ENCODE measurements around the gene USP13.

USP13 gene

GRCh38 chr3:179706233-179706632 is 53.4 kb downstream of the USP13 start:
- TF ChIP-seq CTCF (IDR thresholded peaks at IDR 0.05; ENCODE audit: control insufficient read depth, extremely low read depth, insufficient read depth) = no peak
- no peak overlapping the region for H3K4me3 ChIP-seq (ENCODE audit: low read depth, low read length)
- no peak for DNase-seq (ENCODE audit: low read depth)

DNA sequence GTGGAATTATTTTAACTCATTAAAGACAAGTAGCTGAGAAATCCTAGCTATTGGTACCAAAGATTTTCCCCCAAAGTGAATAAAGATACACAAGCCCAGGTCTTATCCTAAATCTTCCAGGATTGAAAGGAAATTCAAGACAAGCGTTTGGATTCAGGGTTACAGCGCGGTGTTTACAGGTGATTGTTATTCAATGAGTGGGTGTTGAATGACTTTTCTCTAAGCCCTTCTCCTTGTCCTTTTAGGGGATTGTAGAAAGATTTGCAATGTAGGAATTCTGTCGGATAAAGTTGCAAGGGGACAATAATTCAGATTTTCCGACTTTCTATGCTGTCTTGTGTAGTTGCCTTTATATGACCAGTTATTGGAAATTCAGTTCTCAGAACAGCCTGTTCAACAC is 57.2 kb downstream of the USP13 start:
- DNase-seq (ENCODE audit: low read depth) = no peak
- no peak for TF ChIP-seq CTCF (IDR thresholded peaks at IDR 0.05; ENCODE audit: control insufficient read depth, extremely low read depth, insufficient read depth)

DNA sequence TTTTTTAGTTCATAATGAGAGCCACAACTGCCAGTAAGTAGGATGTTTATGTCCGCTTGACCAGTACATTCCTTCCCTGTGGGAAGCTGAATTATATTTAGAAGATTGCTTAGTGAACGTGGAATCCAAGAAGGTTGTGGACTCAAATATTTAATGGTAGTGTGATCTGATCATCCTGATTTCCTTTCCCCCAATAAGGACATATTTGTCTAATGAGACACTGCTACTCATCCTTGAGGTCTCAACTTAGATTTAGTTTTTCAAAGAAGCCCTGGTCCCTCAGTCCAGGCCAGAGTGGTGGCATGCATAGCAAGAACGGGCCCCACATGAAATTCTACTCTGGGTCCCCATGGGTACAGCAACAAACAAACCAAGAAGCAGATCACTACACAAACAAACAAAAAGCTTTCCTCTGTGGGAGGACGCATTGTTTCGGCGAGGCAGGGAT is 60.8 kb downstream of the USP13 start:
- H3K4me3 ChIP-seq (ENCODE audit: low read depth, low read length) = no peak overlapping the region
- TF ChIP-seq CTCF (IDR thresholded peaks at IDR 0.05; ENCODE audit: control insufficient read depth, extremely low read depth, insufficient read depth) = no peak
- peak; percentile 50 for DNase-seq (ENCODE audit: low read depth)

More for the DNA sequence above, 57.2 kb downstream of the USP13 start:
- H3K4me3 ChIP-seq (ENCODE audit: low read depth, low read length) = no peak overlapping the region

DNA sequence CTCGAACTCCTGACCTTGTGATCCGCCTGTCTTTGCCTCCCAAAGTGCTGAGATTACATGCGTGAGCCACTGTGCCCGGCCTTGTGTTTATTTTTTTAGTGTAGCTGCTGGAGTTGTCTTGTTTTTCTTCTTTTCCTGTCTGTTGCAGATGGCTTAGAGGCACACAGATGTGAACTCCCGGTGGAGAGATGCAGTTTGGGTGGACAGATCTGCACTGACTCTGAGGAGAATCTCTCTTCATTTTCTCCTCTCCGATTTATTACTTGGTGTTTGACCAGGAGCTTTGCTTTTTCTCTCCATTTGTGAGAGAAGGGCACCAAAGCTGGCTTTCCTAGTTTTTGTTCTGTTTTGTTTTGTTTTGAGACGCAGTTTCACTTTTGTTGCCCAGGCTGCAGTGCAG is 62.7 kb downstream of the USP13 start:
- no peak overlapping the region for H3K4me3 ChIP-seq (ENCODE audit: low read depth, low read length)
- TF ChIP-seq CTCF (IDR thresholded peaks at IDR 0.05; ENCODE audit: control insufficient read depth, extremely low read depth, insufficient read depth) = no peak
- DNase-seq (ENCODE audit: low read depth) = no peak

DNA sequence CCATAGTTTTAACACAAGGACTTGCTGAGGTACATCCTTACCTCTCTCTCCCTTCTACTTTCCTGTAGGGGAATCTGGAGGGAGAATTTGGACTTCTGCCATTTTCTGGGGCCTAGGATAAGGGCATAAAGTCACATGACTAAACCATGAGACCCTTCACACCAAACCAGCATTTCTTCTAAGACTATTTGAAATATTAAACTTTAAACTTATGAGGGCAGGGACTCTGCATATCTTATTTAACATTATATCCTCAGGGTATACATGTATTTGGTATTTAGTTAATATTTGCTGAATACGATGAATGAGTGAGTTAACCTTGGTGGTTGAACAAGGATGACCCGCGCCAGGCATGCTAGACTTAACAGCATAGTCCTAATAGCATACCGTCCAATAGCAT is 63.4 kb downstream of the USP13 start:
- TF ChIP-seq CTCF (IDR thresholded peaks at IDR 0.05; ENCODE audit: control insufficient read depth, extremely low read depth, insufficient read depth) = no peak
- no peak overlapping the region for H3K4me3 ChIP-seq (ENCODE audit: low read depth, low read length)
- DNase-seq (ENCODE audit: low read depth) = no peak

GRCh38 chr3:179716811-179717210 is 64.0 kb downstream of the USP13 start:
- TF ChIP-seq CTCF (IDR thresholded peaks at IDR 0.05; ENCODE audit: control insufficient read depth, extremely low read depth, insufficient read depth) = no peak
- no peak overlapping the region for H3K4me3 ChIP-seq (ENCODE audit: low read depth, low read length)
- DNase-seq (ENCODE audit: low read depth) = no peak

GRCh38 chr3:179717219-179717618 is 64.4 kb downstream of the USP13 start:
- H3K4me3 ChIP-seq (ENCODE audit: low read depth, low read length) = no peak overlapping the region
- TF ChIP-seq CTCF (IDR thresholded peaks at IDR 0.05; ENCODE audit: control insufficient read depth, extremely low read depth, insufficient read depth) = no peak
- DNase-seq (ENCODE audit: low read depth) = no peak
